ENCODE results near the gene PLXNA1. TPM values are rescaled to one million over a fixed set of nuclear protein-coding genes. Genes with fewer than 3 reads are reported as not detected.

PLXNA1 gene
- total RNA-seq, 1 donor from 2014 or later, result 35.9 TPM

DNA sequence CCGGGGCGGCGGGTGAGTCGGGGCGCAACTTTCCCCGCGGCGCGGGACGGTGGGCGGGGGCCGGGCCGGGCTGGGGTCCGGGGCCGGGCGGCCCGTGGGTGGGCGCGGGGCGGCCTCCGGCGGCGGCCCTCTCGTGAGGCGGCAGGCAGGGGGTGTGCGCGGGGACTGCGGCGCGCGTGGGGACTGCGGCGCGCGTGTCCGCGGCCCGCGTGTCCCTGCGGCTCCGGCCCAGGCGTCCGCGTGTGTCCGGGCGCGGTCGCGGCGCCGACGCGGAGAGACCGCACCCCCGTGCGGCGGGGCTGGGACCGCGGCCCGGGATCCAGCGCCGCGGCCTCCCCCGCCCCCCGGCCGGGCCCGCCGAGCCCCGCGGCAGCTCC, 349 bp downstream of the PLXNA1 start:
- no peak for ATAC-seq
- no peak for DNase-seq (ENCODE audit: low spot score)
- intact Hi-C loops (cut with DNase I), result loop anchor here (5.0 kb wide), 1 partner anchor 231 kb away; no protein-coding TSS in a partner anchor

DNA sequence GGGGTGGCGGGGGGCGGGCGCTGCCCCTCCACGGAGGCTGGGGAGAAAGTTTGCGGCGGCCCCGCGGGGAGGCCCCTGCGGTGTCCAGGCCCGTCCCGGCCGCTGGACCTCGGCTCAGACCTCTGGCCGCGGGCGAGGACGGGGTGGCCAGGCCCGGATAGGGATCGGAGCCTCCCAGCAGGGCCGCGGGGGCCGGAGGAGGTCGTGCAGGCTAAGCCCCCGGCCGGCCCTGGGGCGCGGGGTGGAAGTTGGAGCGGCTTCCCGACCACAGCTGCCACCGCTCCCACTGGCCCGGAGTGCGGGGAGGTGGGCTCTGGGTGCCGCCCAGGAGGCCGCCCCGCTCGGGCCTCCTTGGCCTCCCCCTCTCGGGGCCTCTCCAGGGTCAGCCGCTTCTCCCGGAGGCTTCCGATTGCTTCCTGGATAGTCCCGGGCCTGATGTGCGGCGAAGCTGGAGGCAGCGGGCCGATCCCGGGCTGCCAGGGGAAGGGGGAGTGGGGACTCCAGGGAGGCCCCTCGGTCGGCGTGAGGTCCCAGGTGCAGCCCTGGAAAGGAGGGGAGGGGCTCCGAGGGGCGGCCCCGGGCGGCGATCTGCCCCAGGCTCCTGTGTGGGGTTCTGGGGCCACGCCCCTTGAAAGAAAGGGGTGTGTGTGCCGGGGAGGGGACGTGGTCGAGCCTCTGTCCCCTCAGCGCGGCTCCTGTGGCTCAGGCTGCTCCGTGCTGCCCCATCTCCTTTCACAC, 907 bp downstream of the PLXNA1 start:
- DNase-seq (ENCODE audit: low spot score) (no peak), ATAC-seq (peak; percentile 6)
- intact Hi-C loops (cut with DNase I), result loop anchor here (5.0 kb wide), 1 partner anchor 232 kb away; no protein-coding TSS in a partner anchor

DNA sequence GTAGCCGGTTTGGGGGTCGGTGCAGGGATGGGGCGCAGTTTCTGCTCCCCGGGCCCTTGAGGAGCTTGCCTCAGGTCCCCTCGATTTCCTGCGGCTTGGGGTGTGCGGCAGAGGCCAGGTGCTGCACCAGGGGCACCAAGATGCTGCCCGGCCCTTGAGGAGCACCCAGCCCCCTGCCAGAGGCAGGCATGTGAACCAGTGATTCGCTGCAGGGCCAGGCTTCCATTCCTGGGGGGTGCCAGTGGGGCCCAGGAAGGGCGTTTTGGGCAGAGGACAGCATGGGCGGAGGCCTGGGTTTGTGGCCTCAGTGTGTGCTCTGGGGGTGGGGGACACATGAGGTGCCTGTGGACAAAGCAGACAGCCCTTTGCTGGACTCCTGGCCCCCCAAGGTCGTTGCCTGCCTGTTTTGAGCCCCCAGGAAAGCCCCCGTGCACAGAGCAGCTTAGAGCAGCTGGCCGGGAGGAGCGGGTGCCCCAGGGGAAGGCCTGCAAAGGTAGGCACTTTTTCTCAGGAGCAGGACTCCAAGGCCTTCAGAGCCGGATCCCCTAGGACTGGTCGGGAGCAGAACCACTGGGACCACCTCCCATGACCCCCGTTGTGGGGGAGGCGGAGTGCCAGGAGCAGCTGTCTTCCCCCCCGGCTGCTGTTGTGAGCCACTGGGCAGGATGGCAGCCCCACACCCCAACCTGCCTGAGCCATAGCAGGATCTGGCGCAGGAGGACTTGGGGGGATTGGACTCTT, 1.6 kb downstream of the PLXNA1 start:
- DNase-seq (ENCODE audit: low spot score), result no peak
- intact Hi-C loops (cut with DNase I), result loop anchor here (5.0 kb wide), 1 partner anchor 232 kb away; no protein-coding TSS in a partner anchor
- no peak for ATAC-seq

DNA sequence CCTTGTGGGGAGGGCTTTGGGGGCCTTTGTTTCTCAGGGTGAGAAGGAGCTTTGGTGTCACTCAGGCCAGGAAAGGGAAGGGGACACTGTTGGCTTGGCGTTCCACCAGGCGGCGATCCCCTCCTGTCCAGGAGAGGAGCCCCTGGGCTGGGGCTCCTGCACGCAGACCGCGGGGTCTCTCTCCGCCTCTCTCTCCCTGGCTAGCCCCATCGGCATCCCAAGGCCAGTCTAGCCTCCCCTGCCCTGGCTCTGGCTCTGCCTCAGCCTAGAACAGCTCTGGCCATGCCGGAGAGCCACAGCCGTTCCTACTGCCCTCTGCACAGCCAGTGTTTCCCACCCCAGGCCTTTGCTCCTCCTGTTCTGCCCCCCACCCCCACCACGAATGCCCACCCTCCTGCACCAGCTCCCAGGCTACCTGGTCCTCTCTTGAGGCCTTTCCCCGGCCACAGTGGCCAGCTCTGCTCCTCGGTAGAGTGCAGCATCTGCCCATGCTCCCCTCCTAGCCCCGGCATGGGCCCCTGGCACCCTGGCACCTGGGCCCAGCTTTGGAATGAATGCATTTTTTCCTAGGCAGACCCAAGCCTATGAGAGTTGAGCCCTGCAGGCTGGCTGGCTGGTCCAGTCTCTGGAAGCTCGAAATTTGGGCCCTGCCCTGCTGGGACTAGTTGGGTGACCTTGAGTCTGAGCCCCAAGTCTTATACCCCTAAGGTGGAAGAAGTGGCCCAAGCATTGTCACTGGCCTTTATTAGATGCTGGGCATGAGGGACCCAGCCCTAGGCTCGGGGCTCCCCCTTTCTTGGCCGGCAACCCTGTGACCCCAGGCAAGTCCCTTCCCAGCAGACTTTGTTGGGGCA, 2.4 kb downstream of the PLXNA1 start:
- intact Hi-C loops (cut with DNase I), result no loop called here
- no peak for ATAC-seq
- no peak for DNase-seq (ENCODE audit: low spot score)

DNA sequence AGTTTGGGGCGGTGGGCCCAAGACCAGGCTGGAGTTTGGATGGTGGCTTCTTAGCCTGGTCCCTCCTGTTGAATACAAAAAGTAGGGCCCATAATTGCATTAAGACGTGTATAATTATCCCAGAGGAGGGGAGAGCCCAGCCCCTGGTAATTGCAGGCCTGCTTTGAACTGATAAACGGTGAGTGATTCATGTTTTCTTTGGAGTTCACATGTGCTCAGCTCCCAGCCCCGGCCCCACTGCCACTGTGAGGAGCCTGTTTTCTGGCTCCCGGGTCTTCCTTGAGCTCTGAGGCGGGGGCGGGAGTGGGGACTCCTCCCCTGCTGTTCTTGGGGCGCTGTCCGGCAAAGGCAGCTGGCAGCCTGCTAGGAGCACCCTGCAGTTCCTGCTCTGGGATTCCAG, 3.1 kb downstream of the PLXNA1 start:
- intact Hi-C loops (cut with DNase I), result no loop called here
- no peak for ATAC-seq
- DNase-seq (ENCODE audit: low spot score), result no peak

DNA sequence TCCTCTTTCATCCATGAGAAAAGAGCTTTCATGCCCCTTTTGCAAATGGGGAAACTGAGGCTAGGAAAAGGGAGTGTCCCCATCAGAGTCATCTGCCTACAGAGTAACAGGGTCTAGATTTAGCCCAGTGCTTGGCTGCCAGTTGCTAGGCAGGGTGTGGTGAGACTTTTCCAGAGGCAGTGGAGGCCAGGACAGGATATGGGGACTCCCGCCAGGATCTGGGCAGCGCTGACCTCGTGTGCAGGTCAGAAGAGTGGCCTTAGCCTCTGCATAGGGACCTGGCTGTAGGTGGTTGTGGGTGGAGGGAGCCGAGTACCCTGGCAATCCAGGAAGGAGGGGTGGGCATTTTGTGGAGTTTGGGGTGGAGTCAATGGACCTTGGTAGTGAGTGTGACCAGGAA, 4.2 kb downstream of the PLXNA1 start:
- intact Hi-C loops (cut with DNase I), result no loop called here
- ATAC-seq (no peak), DNase-seq (ENCODE audit: low spot score) (no peak)

DNA sequence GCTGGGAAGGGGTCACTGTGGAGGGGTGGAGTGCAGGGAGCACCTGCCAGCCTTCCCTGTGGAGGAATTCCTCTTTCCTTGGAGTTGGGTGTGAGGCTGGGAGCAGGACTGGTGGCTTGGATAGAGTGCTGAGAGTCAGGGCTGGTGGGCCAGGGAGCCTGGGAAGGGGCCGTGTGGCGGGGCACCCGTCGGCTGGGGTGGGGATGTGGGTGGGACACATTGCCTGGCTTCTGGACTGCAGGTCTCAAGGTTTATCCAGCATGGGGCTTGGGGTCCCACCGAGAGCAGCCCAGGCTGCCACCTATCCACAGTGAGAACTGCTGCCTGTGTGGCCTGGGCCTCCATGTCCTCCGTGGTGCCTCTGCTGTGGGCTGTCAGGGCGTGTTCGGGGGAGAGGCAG, 4.7 kb downstream of the PLXNA1 start:
- intact Hi-C loops (cut with DNase I), result no loop called here
- DNase-seq (ENCODE audit: low spot score) (no peak), ATAC-seq (no peak)

DNA sequence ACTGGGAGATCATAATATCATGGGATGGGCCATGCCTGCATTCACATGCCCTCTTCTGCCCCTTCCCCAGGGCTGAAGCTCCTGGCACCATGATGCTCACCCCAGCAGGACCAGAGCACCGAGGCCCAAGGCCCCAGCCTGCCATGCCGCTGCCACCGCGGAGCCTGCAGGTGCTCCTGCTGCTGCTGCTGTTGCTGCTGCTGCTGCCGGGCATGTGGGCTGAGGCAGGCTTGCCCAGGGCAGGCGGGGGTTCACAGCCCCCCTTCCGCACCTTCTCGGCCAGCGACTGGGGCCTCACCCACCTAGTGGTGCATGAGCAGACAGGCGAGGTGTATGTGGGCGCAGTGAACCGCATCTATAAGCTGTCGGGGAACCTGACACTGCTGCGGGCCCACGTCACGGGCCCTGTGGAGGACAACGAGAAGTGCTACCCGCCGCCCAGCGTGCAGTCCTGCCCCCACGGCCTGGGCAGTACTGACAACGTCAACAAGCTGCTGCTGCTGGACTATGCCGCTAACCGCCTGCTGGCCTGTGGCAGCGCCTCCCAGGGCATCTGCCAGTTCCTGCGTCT, 5.6 kb downstream of the PLXNA1 start:
- DNase-seq (ENCODE audit: low spot score) (no peak), ATAC-seq (no peak)
- intact Hi-C loops (cut with DNase I), result no loop called here

DNA sequence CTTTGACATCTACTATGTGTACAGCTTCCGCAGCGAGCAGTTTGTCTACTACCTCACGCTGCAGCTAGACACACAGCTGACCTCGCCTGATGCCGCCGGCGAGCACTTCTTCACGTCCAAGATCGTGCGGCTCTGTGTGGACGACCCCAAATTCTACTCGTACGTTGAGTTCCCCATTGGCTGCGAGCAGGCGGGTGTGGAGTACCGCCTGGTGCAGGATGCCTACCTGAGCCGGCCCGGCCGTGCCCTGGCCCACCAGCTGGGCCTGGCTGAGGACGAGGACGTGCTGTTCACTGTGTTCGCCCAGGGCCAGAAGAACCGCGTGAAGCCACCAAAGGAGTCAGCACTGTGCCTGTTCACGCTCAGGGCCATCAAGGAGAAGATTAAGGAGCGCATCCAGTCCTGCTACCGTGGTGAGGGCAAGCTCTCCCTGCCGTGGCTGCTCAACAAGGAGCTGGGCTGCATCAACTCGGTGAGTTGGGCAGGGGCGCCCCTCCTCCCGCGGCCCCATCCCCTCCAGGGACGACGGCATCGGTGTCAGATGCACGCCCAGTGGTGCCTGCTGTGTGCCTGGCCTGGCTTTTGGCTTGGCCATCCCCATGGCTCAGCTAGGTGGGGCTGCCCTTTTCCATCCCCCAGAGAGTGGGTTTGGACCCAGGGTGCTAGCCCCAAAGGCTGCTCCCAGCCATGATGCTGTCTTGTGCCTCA, 6.6 kb downstream of the PLXNA1 start:
- no peak for DNase-seq (ENCODE audit: low spot score)
- intact Hi-C loops (cut with DNase I), result loop anchor here (10.0 kb wide), 1 partner anchor 305 kb away; no protein-coding TSS in a partner anchor
- ATAC-seq, result no peak

DNA sequence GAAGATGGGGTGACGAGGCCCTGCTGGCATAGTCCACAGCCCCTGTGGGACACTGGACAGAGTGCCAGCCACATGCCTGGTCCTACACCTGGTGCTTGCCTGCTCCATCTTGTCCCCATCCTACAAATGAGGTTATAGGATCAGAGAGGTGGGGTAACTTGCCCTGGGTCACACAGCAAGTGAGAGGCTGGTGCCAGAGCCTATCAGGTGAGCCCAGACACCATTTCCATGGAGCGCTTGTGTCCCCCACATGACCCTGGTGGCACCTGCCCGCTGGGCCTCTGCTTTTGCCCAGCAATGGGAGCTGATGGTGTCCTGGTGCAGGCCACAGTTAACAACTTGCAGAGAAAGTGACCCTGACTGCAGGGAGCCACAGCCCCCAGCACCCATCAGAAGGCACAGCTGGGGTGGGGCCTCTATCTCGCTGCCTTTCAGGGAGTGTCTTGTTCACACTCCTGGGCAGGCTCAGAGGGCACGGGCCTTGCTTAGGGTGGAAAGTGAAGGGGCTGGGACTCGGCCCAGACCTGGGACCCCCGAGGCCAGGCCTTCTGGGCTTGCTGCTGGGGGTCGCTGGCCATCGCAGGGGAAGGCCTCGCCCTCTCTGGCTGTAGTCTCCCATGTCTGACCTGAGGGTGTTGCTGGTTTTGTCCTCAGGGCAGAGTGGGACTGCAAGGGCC, 7.2 kb downstream of the PLXNA1 start:
- no peak for ATAC-seq
- intact Hi-C loops (cut with DNase I), result loop anchor here (10.0 kb wide), 1 partner anchor 305 kb away; no protein-coding TSS in a partner anchor

DNA sequence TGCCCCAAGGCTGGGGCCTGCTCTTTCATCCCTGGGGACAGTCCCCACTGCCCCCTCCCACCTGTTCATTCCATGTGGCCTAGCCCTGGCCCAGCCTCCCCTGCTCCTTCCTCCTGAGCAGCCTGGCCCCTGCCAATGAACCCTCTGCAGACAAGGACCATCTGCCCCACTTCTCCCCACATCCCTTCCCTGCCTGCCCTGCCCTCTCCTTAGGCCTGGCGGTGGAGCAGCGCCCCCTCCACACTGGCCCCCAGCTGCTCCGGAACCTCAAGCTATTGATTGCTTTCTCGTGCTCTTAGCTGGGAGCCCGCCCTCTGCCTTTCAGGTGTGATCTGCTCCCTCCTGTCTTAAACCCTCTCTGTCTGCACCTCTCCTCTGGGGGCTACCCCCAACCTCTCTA, 8.0 kb downstream of the PLXNA1 start:
- ATAC-seq, result no peak
- intact Hi-C loops (cut with DNase I), result loop anchor here (10.0 kb wide), 1 partner anchor 306 kb away; no protein-coding TSS in a partner anchor

More for the DNA sequence above, 7.2 kb downstream of the PLXNA1 start:
- DNase-seq (ENCODE audit: low spot score), result no peak

DNA sequence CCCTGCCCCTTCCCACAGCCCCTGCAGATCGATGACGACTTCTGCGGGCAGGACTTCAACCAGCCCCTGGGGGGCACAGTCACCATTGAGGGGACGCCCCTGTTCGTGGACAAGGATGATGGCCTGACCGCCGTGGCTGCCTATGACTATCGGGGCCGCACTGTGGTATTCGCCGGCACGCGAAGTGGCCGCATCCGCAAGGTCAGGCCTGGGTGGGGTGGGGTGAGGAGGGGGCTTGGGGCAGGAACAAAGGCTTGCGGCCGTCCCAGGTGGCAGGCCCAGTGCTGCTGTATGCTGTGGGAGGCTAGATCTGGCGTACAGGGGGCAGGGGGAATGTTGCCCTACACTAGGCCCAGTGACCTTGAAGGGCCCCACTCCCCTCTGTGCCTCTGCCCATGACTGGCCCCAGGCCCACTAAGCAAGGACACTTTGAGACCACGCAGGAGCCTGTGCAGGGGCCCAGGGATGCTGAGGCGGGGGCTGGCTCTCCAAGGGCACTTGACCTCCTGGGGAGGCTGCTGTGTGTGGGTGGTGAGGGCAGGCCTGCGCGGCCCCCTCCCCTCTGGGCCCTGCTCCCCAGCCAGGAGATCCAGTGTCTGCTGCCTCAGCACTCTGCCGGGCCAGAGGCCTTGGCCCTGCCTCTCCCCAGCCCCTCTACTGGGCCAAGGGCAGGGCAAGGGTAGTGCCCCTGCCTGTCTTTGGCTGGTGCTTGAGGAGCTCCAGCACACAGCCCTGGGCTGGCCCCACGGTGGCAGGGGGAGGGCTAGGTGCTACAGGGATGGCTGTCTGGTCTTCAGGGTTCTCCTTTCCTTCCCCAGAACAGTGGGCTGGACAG, 8.7 kb downstream of the PLXNA1 start:
- DNase-seq (ENCODE audit: low spot score), result no peak
- intact Hi-C loops (cut with DNase I), result loop anchor here (10.0 kb wide), 1 partner anchor 307 kb away; no protein-coding TSS in a partner anchor
- no peak for ATAC-seq

More for the DNA sequence above, 8.0 kb downstream of the PLXNA1 start:
- no peak for DNase-seq (ENCODE audit: low spot score)

DNA sequence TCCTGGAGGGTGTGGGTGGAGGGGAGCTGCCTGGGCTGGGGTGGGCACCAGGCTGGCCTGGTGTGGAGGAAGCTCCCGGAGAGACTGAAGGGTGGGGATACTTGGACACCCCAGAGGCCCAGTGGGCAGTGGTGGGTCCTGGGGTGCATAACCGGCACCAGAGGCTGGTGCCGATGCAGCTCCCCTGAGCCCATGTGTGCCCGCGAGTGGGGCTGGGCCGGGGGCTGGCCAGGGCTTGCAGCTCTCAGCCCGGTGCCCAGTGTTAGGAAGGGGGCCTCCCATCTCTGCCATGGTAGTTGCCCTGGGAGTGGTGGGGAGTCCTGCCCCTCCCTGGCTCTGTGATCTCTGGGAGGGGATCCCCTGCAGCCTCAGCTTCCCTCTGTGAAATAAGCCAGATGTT, 9.3 kb downstream of the PLXNA1 start:
- intact Hi-C loops (cut with DNase I), result loop anchor here (10.0 kb wide), 1 partner anchor 307 kb away; no protein-coding TSS in a partner anchor
- no peak for DNase-seq (ENCODE audit: low spot score)
- no peak for ATAC-seq

DNA sequence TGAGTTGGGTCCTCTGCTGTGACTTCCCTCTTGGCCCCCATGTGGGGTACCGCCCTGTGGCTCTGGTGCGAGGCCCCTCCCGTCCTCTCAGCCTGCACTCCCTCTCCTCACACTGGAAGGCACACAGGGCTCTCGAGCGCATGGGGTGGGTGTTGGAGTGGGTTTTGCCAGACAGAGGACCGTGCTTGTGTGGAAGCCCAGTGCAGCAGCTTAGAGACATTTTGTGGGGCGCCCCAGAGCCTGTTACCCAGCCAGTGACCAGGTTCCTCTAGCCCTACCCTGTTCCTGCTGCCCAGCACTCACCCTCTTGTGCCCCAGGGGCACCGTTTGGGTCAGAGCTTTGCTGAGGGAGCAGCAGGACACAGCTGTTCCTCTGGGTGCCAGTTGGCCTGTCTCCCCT, 9.9 kb downstream of the PLXNA1 start:
- ATAC-seq (no peak), DNase-seq (ENCODE audit: low spot score) (no peak)
- intact Hi-C loops (cut with DNase I), result loop anchor here (10.0 kb wide), 1 partner anchor 308 kb away; no protein-coding TSS in a partner anchor

DNA sequence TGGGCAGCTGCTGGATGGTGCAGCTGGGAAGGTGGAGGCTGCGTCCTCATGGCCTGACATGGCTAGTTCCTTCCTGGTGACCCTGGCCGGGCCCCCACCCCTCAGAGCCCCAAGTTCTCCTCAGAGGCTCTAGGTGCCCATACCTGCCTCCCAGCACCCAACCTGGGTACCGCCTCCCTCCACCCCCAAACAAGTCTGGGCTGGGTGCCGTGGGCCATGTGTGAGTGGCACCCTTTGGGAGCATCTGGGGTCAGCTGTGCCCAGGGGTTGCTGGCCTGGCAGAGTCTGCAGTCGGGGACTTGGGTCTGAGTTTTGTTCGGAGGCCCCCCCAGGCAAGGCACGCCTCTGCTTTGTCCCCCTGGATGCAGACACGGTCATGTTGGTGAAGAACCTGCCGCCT, 10.5 kb downstream of the PLXNA1 start:
- DNase-seq (ENCODE audit: low spot score), result no peak
- intact Hi-C loops (cut with DNase I), result loop anchor here (10.0 kb wide), 1 partner anchor 309 kb away; no protein-coding TSS in a partner anchor
- no peak for ATAC-seq

DNA sequence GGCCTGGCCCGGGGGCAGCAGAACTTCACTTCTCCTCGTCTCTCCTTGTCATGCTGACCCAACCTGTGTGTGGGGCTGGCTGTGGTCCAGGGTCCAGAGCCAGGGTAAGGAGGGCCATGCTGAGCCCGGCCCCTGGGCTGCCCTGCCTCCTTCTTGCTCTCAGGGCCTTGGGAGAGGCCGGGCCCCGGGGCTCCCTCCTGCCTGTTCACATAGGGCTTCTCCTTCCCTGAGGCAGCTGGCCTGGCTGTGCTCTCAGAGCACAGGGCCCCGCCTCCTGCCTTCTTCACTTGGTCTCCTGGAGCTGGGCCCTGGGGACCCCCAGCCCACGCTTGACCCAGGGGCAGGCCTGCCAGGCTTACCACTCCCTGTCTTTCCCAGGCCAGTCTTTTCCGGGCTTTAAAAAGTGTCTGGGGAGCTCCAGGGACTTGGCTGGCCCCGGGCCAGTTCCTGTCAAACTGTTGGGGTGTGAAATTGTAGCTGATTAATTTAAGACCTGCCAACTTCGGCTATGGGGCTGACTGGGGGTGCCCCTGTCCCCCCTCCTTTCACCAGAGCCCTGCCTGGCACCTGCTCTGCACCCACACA, 11.8 kb downstream of the PLXNA1 start:
- ATAC-seq, result peak; percentile 61
- intact Hi-C loops (cut with DNase I), result loop anchor here (10.0 kb wide), 1 partner anchor 310 kb away; no protein-coding TSS in a partner anchor
- no peak for DNase-seq (ENCODE audit: low spot score)

Measured in sciatic nerve (tissue), 2 donors.